ENCODE measurements around the gene LIMA1.
"Not testable (repeated sequence)": the region's sequence is repeated elsewhere in the genome, so short reads cannot be mapped to it uniquely, and the experiment has no call there.

Gene LIMA1

DNA sequence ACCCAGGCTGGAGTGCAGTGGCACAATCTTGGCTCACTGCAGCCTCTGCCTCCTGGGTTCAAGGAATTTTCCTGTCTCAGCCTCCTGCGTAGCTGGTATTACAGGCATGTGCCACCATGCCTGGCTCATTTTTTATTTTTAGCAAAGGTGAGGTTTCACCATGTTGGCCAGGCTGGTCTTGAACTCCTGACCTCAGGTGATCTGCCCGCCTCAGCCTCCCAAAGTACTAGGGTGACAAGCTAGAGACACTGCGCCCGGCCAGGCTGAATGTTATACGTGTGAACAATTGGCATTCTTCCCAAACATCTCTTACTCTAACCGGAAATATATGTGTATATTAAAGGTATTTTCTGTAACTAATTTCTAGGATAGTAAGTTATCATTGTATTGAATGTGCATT, 13.2 kb upstream of the LIMA1 start:
- DNase-seq = no peak
- in situ Hi-C loops (cut with HindIII; ENCODE audit: low pct_ligation_motif_present, low pct_unique_long_range_greater_than_20kb, low sequenced_read_pairs) = no loop called here

DNA sequence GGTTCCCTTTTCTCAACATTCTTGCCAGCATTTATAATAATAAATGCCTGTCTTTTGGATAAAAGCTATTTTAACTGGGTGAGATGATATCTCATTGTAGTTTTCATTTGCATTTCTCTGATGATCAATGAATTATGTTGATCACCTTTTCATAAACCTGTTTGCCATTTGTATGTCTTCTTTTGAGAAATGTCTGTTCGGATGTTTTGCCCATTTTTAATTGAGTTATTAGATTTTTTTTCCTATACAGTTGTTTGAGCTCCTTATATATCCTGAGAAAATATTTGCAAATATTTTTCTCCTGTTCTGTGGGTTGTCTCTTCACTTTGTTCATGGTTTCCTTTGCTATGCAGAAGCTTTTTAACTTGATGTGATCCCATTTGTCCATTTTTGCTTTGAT, 8.1 kb upstream of the LIMA1 start:
- in situ Hi-C loops (cut with HindIII; ENCODE audit: low pct_ligation_motif_present, low pct_unique_long_range_greater_than_20kb, low sequenced_read_pairs) = no loop called here
- no peak for DNase-seq

DNA sequence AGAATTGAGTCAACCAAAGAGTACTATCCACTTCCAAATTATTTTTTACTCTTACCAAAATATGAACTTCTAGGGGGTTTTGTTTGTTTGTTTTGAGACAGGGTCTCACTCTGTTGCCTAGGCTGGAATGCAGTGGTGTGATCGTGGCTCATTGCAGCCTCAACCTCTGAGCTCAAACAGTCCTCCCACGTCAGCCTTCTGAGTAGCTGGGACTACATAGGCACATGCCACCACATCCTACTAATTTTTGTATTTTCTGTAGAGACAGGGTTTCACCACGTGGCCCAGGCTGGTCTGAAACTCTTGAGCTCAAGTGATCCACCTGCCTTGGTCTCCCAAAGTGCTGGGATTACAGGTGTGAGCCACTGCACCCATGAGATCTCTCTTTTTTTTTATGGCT, 7.4 kb upstream of the LIMA1 start:
- DNase-seq; in situ Hi-C loops (cut with HindIII; ENCODE audit: low pct_ligation_motif_present, low pct_unique_long_range_greater_than_20kb, low sequenced_read_pairs): not testable (repeated sequence)

DNA sequence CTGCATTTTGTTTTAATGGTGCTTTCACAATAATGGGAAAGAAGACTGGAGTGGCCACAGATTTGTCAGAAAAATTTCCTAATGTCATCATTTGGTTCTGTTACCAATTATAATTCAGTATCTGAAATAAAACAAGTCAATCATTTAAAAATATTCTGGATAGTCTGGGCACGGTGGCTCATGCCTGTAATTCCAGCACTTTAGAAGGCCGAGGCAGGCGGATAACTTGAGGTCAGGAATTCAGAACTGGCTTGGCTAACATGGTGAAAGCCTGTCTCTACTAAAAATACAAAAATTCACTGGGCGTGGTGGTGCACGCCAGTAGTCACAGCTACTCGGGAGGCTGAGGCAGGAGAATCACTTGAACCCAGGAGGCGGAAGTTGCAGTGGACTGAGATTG, 4.0 kb upstream of the LIMA1 start:
- in situ Hi-C loops (cut with HindIII; ENCODE audit: low pct_ligation_motif_present, low pct_unique_long_range_greater_than_20kb, low sequenced_read_pairs) = no loop called here
- no peak for DNase-seq

DNA sequence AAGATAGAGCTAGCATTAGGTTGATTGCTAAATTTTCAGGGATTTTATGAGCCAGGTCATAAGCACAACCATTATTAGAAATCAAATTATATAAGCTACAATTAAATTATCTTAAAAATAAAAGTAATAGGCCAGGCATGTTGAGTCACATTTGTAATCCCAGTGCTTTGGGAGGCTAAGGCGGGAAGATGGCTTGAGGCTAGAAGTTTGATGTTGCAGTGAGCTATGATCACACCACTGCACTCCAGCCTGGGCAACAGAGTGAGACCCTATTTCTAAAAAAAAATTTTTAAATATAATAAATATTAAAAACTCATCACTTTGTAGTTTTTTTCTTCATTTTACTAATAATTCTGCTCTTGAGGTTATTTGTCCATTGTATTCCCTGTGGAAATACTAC, 1.9 kb upstream of the LIMA1 start:
- no peak for DNase-seq
- in situ Hi-C loops (cut with HindIII; ENCODE audit: low pct_ligation_motif_present, low pct_unique_long_range_greater_than_20kb, low sequenced_read_pairs) = no loop called here

DNA sequence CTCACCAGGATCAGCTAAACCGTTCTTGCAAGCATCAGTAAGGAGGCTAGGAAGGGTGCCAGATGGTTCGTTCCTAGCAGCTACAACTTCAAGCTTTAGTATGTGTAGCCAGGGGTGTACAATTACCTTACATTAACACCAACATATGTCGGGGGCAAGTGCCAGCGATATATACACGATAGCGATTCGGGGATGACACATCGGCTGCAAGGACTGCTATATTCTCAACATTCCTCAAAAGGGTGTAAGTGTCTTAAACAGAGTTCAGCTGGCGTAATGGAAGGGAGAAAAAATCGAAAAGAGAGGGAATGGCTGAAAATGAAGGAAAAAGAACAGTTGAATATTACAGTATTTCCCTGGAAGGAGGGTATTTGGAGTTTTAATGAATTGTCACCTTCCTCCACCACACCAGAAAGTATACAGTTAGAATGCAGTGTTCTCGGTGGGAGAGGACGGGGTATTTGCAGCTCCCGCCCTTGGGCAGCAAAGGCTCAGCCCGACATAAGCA, 545 bp downstream of the LIMA1 start:
- in situ Hi-C loops (cut with HindIII; ENCODE audit: low pct_ligation_motif_present, low pct_unique_long_range_greater_than_20kb, low sequenced_read_pairs) = no loop called here
- peak; percentile 41 for DNase-seq

DNA sequence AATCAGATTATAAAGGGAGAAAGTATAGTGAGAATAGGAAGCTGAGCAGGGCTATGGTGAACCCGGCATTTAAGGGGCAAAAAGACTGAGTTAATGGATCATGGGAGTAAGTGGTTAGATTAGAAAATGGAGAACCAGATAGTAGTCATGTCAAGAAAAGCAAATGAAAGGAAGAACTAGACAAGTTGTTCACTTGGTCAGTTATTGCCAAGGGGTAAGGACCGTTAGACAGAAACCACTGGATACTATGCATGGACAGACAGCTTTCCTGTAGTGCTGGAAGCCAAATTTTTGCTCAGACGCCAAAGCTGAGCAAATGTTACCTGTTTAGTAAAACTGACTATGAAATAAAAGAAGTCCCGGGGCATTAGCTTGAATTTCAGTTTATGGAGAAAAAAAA, 3.8 kb downstream of the LIMA1 start:
- in situ Hi-C loops (cut with HindIII; ENCODE audit: low pct_ligation_motif_present, low pct_unique_long_range_greater_than_20kb, low sequenced_read_pairs) = no loop called here
- DNase-seq = no peak

DNA sequence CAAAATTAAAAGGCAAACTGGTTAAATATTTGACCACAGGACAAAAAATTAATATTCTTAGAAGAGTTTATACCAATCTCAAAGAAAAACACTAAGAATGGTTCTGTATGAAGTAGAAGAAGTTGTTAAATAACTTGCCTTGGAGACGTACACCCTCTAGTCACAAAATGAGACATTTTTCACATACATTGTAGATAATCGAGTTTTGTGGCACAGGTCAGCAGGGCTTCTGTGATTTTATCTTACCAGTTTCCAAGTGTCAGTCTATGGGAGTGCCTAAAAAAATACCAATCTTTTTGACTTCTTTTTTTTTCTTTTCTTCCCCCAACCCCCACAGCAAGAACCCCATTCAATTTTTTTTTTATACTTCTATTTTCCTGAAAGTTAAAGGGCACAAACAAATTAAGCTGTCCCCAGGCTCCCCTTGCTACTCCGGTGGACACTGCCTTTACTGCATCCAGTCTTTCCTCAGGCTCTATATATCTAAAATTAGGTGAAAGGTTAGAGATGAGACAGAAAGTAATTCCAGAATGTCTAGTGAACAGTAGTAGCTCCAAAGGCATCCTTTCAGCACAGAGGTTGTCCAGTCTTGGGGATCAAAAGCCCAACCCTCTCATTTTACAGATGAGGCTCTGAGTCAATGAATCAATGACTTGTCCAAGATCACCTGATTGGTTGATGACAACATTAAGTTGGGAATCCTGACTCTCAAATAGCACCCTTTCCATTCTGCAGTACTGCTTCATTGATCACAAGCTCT, 6.2 kb downstream of the LIMA1 start:
- DNase-seq = no peak
- in situ Hi-C loops (cut with HindIII; ENCODE audit: low pct_ligation_motif_present, low pct_unique_long_range_greater_than_20kb, low sequenced_read_pairs) = no loop called here

DNA sequence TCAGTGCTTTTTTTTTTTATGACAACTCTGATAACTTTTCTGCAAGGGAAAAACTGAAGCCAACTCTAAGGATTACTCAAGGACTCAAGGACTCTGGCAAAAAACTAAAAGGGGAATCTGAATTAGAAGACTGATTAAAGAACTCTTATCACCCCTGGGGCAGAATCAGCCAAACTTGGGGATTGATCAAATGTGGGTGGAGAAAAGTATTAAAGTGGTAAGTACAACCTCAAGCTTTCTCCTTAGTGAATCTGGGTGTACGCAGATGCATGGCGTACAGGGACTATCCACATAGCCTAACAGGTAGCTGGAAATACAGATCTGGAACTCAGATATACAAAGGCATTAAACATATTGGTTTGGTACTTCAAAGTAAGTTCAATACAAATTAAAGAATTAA, 7.3 kb downstream of the LIMA1 start:
- in situ Hi-C loops (cut with HindIII; ENCODE audit: low pct_ligation_motif_present, low pct_unique_long_range_greater_than_20kb, low sequenced_read_pairs) = no loop called here

DNA sequence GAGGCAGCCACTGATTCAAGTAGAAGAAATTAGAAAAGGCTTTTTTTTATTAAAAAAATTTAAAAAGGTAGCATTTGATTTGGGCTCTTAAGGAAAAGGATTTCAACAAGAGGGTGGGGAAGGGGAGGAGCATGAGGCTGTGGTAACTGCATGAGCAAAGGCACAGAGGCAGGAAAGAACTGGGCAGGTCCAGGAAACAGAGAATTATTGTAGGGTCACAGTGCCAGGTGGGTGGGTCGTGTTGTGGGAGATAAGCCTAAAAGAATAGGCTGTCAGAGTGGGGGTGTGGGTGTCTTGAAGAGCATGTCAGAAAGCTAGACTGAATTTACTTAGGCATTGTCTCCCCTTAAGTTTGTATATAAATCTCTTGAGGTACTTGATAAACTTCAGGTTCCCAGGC, 7.8 kb downstream of the LIMA1 start:
- in situ Hi-C loops (cut with HindIII; ENCODE audit: low pct_ligation_motif_present, low pct_unique_long_range_greater_than_20kb, low sequenced_read_pairs) = no loop called here
- DNase-seq = no peak

More for the DNA sequence above, 7.3 kb downstream of the LIMA1 start:
- no peak for DNase-seq

DNA sequence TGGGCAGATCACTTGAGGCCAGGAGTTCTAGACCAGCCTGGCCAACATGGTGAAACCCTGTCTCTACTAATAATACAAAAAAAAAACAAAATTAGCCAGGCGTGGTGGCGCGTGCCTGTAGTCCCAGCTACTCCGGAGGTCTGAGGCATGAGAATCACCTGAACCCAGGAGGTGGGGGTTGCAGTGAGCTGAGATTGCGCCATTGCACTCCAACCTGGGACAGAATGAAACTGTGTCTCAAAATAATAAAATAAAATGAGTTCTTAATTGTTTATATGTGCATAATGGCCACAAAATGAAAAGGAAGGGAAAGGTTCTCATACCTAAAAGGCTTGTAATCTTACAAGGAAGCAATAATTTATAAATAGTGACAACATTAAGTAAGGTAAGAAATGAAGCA, 8.2 kb downstream of the LIMA1 start:
- DNase-seq = not testable (repeated sequence)

DNA sequence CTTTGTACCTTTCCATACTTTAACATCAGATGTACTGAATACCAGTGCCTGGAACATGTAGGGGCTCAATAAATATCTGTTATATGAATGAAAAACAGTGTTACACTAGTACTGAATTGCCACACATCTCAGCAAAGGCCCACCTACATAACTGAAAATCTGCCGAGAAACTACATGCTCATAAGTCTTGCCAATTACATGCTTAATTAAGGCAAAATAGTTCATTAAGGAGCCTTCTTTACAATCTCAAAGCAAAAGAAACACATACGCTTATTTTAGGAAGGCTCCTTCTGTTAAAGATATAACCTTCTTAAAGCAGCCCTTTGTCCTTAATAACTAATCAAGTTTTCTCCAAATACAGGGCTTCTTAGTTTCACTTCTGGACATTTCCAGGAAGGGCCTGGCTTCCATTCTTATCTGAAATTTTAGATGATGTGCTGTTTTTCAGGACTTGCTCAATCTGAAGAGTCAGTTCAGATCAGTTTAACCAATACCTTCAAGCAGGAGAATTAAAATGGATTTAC, 11.5 kb downstream of the LIMA1 start:
- no peak for DNase-seq
- in situ Hi-C loops (cut with HindIII; ENCODE audit: low pct_ligation_motif_present, low pct_unique_long_range_greater_than_20kb, low sequenced_read_pairs) = no loop called here

More for the DNA sequence above, 8.2 kb downstream of the LIMA1 start:
- in situ Hi-C loops (cut with HindIII; ENCODE audit: low pct_ligation_motif_present, low pct_unique_long_range_greater_than_20kb, low sequenced_read_pairs) = not testable (repeated sequence)

DNA sequence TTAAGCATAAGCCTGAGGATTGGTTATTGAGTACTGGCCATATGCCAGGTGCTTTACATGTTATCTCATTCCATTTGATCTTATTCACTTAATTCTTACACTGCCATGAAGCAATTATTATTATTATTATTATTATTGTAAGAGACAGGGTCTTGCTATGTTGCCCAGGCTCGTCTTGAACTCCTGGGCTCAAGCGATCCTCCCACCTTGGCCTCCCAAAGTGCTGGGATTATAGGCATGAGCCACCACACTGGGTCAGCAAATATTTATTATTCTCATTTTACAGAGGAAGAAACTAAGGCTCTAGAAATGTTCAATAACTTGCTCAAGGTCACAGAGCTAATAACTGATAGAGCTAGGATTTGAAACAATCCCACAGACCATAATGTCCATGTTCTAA, 14.8 kb downstream of the LIMA1 start:
- DNase-seq = no peak
- in situ Hi-C loops (cut with HindIII; ENCODE audit: low pct_ligation_motif_present, low pct_unique_long_range_greater_than_20kb, low sequenced_read_pairs) = no loop called here

DNA sequence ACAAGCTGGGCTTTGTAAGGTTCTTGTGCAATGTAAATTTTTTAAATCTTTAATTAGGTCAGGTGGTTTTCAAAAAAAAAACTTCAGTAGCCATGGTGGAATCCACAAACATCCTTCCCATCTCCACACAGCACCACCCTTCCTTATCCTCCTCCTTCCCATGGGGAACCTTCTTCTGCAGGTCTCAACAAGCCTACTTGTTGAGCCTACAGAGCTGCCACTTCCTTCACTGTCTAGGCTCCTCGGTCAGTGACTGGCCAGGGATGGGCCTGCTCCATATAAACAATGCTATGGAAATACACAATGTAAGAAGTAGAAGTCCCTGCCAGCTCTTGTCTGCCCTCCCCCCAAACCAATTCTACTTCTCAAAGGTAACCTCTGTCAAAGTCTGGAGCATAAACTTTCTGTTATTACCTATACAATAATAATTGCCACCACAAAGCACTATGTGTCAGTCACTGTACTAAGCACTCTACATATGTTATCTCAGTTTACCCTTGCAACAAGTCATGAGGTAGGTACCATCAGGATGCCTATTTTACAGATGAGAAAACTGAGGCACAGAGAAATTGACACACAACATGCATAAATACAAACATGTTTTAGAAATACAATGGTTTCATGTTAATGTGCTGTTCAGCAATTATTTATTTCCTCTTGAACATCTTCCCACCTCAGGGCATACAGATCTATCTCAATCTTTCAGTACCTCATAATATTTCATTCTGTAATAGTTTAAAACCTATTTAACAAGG, 17.4 kb downstream of the LIMA1 start:
- in situ Hi-C loops (cut with HindIII; ENCODE audit: low pct_ligation_motif_present, low pct_unique_long_range_greater_than_20kb, low sequenced_read_pairs) = no loop called here
- DNase-seq = no peak

DNA sequence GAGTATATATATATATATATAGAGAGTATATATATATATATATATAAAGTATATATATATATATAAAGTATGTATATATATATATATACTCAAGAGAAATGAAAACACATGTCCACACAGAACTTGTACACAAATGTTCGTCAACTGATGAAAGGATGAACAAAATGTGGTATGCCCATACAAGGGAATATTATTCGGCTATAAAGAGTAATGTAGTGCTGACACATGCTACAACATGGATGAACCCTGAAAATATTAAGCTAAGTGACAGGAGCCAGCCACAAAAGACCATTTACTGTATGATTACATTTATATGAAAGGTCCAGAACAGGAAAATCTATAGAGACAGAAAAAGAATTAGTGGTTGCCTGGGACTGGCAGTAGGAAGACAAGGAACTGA, 19.5 kb downstream of the LIMA1 start:
- DNase-seq = no peak
- in situ Hi-C loops (cut with HindIII; ENCODE audit: low pct_ligation_motif_present, low pct_unique_long_range_greater_than_20kb, low sequenced_read_pairs) = no loop called here

DNA sequence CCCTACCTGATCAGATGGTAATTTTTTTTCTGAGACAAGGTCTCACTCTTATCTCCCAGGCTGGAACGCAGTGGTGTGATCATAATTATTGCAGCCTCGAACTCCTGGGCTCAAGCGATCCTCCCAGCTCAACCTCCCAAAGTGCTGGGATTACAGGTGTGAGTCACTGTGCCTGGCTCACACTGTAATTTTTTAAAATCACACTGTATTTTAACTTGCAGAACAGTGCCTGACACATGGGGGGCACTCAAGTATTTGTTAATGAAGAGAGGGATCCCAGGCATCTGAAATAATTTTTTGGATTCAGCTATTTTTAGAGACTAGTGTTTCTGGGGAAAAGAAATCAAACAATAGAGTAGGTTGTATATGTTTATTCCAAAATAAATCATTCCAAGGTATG, 21.7 kb downstream of the LIMA1 start:
- no peak for DNase-seq
- in situ Hi-C loops (cut with HindIII; ENCODE audit: low pct_ligation_motif_present, low pct_unique_long_range_greater_than_20kb, low sequenced_read_pairs) = no loop called here

DNA sequence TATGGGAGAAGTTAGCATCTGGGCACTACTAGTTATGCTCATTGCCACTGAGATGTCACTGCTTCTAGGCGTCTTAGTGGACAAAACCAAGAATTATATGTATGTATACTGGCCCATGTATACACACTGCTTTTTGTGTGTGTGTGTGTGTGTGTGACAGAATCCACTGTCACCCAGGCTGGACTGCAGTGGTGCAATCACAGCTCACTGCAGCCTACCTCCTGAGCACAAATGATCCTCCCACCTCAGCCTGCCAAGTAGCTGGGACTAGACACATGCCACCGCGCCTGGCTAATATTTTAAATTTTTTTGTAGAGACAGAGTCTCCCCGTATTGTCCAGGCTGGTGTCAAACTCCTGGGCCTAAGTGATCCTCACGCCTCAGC, 25.2 kb downstream of the LIMA1 start:
- no peak for DNase-seq
- in situ Hi-C loops (cut with HindIII; ENCODE audit: low pct_ligation_motif_present, low pct_unique_long_range_greater_than_20kb, low sequenced_read_pairs) = no loop called here

DNA sequence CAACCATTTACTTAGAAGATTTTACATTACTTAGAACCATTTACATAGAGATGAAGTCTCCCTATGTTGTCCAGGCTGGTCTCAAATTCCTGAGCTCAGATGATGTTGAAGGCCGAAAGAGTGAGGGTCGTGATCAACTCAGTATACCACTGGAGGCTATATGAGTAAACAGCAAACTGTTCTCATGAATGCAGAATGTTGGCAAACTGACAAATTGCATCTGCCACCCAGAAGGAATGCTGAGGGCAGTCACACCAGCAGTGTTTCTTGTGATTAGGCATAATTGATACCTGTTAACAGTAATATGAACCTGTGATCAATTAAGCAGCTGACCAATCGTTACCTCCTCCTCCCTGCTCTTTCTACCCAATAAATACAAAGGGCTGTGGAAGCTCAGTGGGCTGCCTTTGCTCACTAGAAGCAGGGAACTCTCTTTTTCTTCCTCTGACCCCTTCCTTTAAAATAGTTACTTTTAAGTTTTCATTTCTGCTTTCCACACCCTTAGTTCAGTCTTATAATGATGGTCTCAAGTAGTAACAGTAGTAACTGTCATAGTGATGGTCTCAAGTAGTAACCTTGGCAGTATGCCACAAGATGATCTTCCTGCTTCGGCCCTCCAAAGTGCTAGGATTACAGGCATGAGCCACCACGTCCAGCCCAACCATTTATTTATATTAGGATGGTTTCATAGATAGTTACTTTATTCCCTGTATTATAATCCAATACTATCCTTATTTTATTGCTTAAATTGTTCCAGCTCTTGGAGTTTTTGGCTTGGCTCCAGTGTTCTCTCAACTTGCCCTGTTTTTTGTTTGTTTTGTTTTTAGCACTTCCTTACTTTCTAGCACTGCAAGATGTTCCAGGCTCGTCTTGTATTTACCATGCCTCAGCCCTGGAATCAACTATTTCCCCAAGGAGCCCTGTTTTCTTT, 25.8 kb downstream of the LIMA1 start:
- no peak for DNase-seq
- in situ Hi-C loops (cut with HindIII; ENCODE audit: low pct_ligation_motif_present, low pct_unique_long_range_greater_than_20kb, low sequenced_read_pairs) = no loop called here

DNA sequence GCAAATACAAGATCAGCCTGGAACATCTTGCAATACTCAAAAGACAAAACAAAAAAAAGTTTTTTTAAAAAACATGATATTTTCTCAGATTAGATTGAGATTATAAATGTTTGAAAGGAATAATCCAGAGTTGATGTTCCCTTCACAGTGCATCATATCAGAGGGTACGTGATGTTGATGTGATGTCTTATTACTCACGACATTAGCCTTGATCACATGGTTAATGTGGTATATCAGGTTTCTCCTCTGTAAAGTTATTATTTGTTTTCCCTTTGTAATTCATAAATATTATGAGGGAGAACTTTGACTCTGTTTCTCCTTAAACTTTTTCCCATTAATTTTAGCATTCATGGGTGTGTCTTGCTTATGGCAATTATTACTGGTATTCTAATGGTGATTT, 26.6 kb downstream of the LIMA1 start:
- in situ Hi-C loops (cut with HindIII; ENCODE audit: low pct_ligation_motif_present, low pct_unique_long_range_greater_than_20kb, low sequenced_read_pairs) = no loop called here
- no peak for DNase-seq

Measured in ACHN (cell line).